Measurements from ENCODE around the gene VIM.

The VIM gene

DNA sequence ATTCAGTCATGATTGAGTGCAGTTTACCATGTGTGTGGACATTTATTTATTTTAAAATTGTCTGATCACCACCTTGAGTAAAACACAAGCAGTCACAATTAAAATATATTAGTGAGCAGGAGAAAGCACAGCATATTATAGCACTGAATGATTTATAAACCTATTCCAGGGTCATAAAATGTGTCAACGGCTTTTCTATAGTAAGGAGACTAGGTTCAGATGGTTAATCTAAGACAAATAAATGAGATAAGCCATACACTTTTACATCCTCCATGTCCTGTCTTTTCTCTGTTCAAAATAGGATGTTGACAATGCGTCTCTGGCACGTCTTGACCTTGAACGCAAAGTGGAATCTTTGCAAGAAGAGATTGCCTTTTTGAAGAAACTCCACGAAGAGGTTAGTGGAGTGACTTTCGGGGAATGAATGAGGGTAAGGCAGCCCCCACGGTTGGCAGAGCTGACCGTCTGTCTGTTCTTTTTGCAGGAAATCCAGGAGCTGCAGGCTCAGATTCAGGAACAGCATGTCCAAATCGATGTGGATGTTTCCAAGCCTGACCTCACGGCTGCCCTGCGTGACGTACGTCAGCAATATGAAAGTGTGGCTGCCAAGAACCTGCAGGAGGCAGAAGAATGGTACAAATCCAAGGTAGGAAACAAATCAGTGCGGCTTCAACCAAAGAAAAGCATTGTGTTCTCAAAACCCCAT is 5.4 kb downstream of the VIM start:
- peak overlapping the region; percentile 97 for H3K4me3 ChIP-seq (ENCODE audit: control insufficient read depth, low read depth, low read length)
- TF ChIP-seq, protein P1, sequence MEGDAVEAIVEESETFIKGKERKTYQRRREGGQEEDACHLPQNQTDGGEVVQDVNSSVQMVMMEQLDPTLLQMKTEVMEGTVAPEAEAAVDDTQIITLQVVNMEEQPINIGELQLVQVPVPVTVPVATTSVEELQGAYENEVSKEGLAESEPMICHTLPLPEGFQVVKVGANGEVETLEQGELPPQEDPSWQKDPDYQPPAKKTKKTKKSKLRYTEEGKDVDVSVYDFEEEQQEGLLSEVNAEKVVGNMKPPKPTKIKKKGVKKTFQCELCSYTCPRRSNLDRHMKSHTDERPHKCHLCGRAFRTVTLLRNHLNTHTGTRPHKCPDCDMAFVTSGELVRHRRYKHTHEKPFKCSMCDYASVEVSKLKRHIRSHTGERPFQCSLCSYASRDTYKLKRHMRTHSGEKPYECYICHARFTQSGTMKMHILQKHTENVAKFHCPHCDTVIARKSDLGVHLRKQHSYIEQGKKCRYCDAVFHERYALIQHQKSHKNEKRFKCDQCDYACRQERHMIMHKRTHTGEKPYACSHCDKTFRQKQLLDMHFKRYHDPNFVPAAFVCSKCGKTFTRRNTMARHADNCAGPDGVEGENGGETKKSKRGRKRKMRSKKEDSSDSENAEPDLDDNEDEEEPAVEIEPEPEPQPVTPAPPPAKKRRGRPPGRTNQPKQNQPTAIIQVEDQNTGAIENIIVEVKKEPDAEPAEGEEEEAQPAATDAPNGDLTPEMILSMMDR (conservative IDR thresholded peaks at IDR 0.05; ENCODE audit: control insufficient read depth, insufficient read depth, low read depth, low read length), result no peak
- peak; percentile 79 for DNase-seq (ENCODE audit: low read depth)

DNA sequence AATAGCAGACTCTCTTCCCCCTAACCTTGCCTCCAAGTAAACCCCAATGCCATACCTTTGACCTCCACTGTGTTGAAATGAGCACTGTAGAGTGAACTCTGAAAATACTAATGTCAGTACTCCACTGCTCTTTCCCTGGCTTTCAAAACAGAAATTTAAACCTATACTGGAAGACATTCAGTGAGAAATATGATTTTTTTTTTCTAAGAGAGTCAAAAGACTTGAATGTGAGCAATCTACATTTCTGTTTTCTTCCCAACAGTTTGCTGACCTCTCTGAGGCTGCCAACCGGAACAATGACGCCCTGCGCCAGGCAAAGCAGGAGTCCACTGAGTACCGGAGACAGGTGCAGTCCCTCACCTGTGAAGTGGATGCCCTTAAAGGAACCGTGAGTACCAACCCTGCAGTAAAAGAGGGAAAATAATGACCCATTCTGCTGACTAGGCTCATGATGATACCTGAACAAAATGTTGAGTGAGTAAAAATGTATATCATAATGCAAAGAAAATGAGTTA is 6.4 kb downstream of the VIM start:
- TF ChIP-seq, protein P1 (conservative IDR thresholded peaks at IDR 0.05; ENCODE audit: control insufficient read depth, insufficient read depth, low read depth, low read length), result no peak
- peak; percentile 18 for DNase-seq (ENCODE audit: low read depth)
- H3K4me3 ChIP-seq (ENCODE audit: control insufficient read depth, low read depth, low read length), result peak overlapping the region; percentile 97

DNA sequence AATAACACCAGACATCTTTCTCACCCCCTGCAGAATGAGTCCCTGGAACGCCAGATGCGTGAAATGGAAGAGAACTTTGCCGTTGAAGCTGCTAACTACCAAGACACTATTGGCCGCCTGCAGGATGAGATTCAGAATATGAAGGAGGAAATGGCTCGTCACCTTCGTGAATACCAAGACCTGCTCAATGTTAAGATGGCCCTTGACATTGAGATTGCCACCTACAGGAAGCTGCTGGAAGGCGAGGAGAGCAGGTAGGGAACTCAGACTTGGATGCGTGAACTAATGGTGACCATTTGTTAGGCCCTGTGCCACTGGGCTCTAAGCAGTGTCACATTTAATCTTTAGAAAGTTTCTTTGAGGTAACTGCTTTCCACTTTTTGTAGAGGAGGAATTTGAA is 7.1 kb downstream of the VIM start:
- TF ChIP-seq, protein P1 (conservative IDR thresholded peaks at IDR 0.05; ENCODE audit: control insufficient read depth, insufficient read depth, low read depth, low read length), result peak; percentile 29
- peak overlapping the region; percentile 97 for H3K4me3 ChIP-seq (ENCODE audit: control insufficient read depth, low read depth, low read length)
- DNase-seq (ENCODE audit: low read depth), result peak; percentile 47

DNA sequence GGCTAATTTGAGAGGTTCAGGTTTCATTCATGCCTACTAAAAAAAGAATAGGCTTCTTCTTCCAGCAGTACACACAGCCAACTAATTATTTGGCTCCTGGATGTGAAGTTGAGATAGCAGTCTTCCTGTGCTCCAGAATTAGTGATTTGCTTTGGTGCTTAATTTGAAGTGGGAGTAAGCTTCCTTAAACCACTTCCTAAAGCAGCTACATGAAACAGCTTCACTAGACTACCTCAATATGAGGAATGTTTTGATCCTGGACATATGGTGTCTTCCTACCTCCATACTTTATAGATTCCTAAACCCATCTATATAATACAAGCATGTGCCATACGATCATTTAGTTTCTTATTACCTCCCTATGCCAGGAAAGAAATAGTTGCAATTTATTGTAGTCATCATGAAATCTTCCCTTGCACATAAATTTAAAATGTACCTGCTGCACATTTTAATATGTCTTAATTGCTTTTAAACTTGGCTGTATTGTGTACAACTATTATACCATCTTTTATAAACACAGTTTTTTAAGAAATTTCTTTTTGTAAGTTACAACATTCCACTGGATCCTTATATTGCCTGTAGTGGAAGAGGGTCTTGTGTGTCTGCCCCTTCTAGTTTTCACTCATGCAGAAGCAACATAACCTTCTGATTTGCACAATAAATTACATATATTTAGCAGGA is 8.6 kb downstream of the VIM start:
- DNase-seq (ENCODE audit: low read depth), result peak; percentile 16
- no peak overlapping the region for H3K4me3 ChIP-seq (ENCODE audit: control insufficient read depth, low read depth, low read length)
- TF ChIP-seq, protein P1 (conservative IDR thresholded peaks at IDR 0.05; ENCODE audit: control insufficient read depth, insufficient read depth, low read depth, low read length), result no peak

DNA sequence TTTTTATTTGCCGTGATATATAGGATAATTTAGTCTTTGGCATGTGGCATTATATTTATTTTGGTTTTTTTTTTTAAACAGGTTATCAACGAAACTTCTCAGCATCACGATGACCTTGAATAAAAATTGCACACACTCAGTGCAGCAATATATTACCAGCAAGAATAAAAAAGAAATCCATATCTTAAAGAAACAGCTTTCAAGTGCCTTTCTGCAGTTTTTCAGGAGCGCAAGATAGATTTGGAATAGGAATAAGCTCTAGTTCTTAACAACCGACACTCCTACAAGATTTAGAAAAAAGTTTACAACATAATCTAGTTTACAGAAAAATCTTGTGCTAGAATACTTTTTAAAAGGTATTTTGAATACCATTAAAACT is 9.1 kb downstream of the VIM start:
- TF ChIP-seq, protein P1 (conservative IDR thresholded peaks at IDR 0.05; ENCODE audit: control insufficient read depth, insufficient read depth, low read depth, low read length), result no peak
- DNase-seq (ENCODE audit: low read depth), result no peak
- no peak overlapping the region for H3K4me3 ChIP-seq (ENCODE audit: control insufficient read depth, low read depth, low read length)

DNA sequence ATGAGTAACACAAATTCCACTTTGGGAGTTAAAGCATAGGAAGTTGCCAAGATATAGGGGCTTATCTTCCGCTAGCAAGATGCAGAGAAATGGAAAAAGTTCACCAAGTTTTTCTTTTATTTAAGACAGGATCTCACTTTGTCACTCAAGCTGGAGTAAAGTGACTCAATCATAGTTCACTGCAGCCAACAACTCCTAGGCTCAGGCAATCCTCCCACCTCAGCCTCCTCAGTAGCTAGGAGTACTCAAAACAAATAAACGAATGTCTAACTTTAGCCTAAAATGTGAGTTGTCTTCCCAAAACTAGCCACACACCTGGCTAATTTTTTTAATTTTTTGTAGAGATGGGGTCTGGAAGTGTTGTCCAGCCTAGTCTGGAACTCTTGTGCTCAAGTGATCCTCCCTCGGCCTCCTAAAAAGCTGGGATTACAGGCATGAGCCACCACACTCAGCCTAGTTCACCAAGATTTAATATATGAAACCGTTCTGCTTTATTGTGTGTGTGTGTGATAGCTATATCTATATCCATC is 9.9 kb downstream of the VIM start:
- H3K4me3 ChIP-seq (ENCODE audit: control insufficient read depth, low read depth, low read length), result no peak overlapping the region
- DNase-seq (ENCODE audit: low read depth), result peak; percentile 73
- TF ChIP-seq, protein P1 (conservative IDR thresholded peaks at IDR 0.05; ENCODE audit: control insufficient read depth, insufficient read depth, low read depth, low read length), result no peak

Measured in fibroblast of mammary gland (primary cell).